ENCODE data around the gene F2RL3. TPM values are rescaled to one million over a fixed set of nuclear protein-coding genes. Genes with fewer than 3 reads are reported as not detected.

F2RL3 gene
- total and polyA plus RNA-seq, 2 of the 8 experiments (the other 6 are each of a cell fraction or from before 2014, with no cell fraction given) = not detected

DNA sequence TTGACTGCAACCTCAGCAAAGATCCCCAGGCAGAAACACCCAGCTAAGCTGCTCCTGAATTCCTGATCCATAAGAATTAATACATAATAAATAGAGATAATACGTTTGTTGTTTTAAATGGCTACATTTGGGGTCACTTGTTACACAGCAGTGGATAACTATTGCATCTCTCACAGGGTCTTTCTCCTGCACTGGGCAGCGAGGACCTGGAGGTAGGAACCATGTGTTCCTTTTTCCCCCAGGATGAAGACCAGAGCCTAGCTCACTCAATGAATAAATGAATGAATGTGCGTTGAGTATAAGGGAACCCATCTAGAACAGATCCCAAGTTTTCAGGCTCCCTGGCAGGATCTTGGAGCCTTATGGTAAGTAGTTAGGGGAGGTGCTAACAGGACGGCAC is 30.7 kb downstream of the F2RL3 start:
- Histone ChIP-seq H3K23me2 (ENCODE audit: low read depth, low read length) (no peaks in the 10 kb centered on the region), H3K18ac (ENCODE audit: extremely low read depth, low read length) (no peak overlapping the region), H4K20me1 (replicated peaks in 1 of 2; ENCODE audit: control insufficient read depth in 1 of 2, insufficient read depth in 2 of 2, low read length in 2 of 2) (no peaks in the 10 kb centered on the region), H2AK5ac (ENCODE audit: low read depth, low read length) (no peak overlapping the region), H4K8ac (ENCODE audit: extremely low read depth, insufficient read depth, low read length) (no peak overlapping the region), H3K9me3 (ENCODE audit: insufficient read depth in 2 of 2, low read depth in 1 of 2, low read length in 1 of 2) (peaks cover 3 to 6% of the 10 kb centered on the region in 2 experiments; a peak in 1 of 4 replicates), H3K14ac (ENCODE audit: insufficient read length) (no peak overlapping the region), H3K79me1 (ENCODE audit: low read depth, low read length) (no peaks in the 10 kb centered on the region), H3K4me3 (ENCODE audit: extremely low read depth in 1 of 4, insufficient read depth in 2 of 4, low read depth in 3 of 4, low read length in 4 of 4) (no peak overlapping the region), H3K27ac (ENCODE audit: low read depth, low read length) (no peak overlapping the region), H3K4me2 (ENCODE audit: insufficient read depth in 1 of 2, low read depth in 2 of 2, low read length in 2 of 2) (no peak overlapping the region), H2BK12ac (ENCODE audit: low read depth, low read length) (no peak overlapping the region), H4K91ac (replicated peaks; ENCODE audit: insufficient read length, low read length) (no peak overlapping the region), H3K36me3 (ENCODE audit: control insufficient read depth in 2 of 4, insufficient read depth in 4 of 4, low read length in 3 of 4) (no peaks in the 10 kb centered on the region), H2BK120ac (replicated peaks; ENCODE audit: low read depth, low read length) (no peak overlapping the region), H3K4ac (replicated peaks; ENCODE audit: insufficient read length, low read depth, low read length) (no peak overlapping the region), H3K27me3 (replicated peaks in 1 of 4; ENCODE audit: control insufficient read depth in 3 of 4, extremely low read depth in 1 of 4, insufficient read depth in 3 of 4, low read length in 3 of 4) (no peaks in the 10 kb centered on the region), H2BK20ac (ENCODE audit: low read length) (no peak overlapping the region), H2BK15ac (ENCODE audit: low read length) (no peak overlapping the region), H3K4me1 (replicated peaks in 1 of 4; ENCODE audit: control insufficient read depth in 3 of 4, insufficient read depth in 4 of 4, low read length in 3 of 4) (no peaks in the 10 kb centered on the region), H2AFZ (ENCODE audit: low read length) (no peak overlapping the region), H4K5ac (ENCODE audit: insufficient read length, low read depth, low read length) (no peak overlapping the region), H3K79me2 (ENCODE audit: control insufficient read depth in 1 of 2, insufficient read depth in 2 of 2, low read length in 2 of 2) (no peaks in the 10 kb centered on the region), H3K23ac (ENCODE audit: insufficient read length) (no peak overlapping the region), H3K56ac (replicated peaks; ENCODE audit: insufficient read length, low read depth, low read length) (no peak overlapping the region), H2BK5ac (ENCODE audit: low read depth, low read length) (no peak overlapping the region), H3K9ac (replicated peaks in 1 of 4; ENCODE audit: extremely low read depth in 1 of 4, low read depth in 3 of 4, low read length in 3 of 4) (no peak overlapping the region)
- POLR2A ChIA-PET (ENCODE audit: partially characterized antibody) = interaction anchor here (1.7 kb wide), 1 partner anchor 42 kb away, joined by 3 read pairs; no protein-coding TSS in a partner anchor
- WGBS, 2 experiments (ENCODE audit: extremely low coverage in 1 of 2, insufficient coverage in 1 of 2, insufficient read length in 1 of 2, insufficient replicate concordance in 2 of 2, low coverage in 1 of 2, low lambda C conversion rate in 2 of 2, missing lambda C conversion rate in 1 of 2) = 88% methylated on average over 4 of the region's 4 CpGs; no CpG with 5 or more reads in 1 of the 2 experiments
- CTCF ChIA-PET (ENCODE audit: partially characterized antibody) = interaction anchor here (0.6 kb wide), 1 partner anchor 8 kb away, joined by 4 read pairs; no protein-coding TSS in a partner anchor
- FAIRE-seq = no peak
- no peak for DNase-seq (ENCODE audit: low read depth in 1 of 2, low spot score in 2 of 2)
- TF ChIP-seq, protein P1, sequence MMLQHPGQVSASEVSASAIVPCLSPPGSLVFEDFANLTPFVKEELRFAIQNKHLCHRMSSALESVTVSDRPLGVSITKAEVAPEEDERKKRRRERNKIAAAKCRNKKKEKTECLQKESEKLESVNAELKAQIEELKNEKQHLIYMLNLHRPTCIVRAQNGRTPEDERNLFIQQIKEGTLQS (IDR thresholded peaks at IDR 0.05; ENCODE audit: insufficient read depth, low read depth, low read length) = no peak
- TF ChIP-seq TEAD4 (IDR thresholded peaks at IDR 0.05; ENCODE audit: low read depth, low read length) (no peak), GTF2F1 (IDR thresholded peaks at IDR 0.05; ENCODE audit: borderline replicate concordance, low read depth, low read length) (no peak), POLR2AphosphoS5 (IDR thresholded peaks at IDR 0.05; ENCODE audit: low read depth, low read length) (no peak), JUND (IDR thresholded peaks at IDR 0.05; ENCODE audit: low read length) (no peak), SP2 (IDR thresholded peaks at IDR 0.05; ENCODE audit: low read length) (no peak), TCF12 (IDR thresholded peaks at IDR 0.05; ENCODE audit: low read depth, low read length) (no peak)

Data from H1 (cell line).